Head of caudate nucleus (tissue), 42 donors: Measurements from ENCODE around the gene AGER.
A peak's percentile ranks its signal among the peaks of the same experiment; 100 is the strongest.
"Not testable (repeated sequence)": the region's sequence is repeated elsewhere in the genome, so short reads cannot be mapped to it uniquely, and the experiment has no call there.

Source experiments
- DNase-seq, 42 donors: peaks; one replicate each; pipeline versions ENCODE4 v3.0.0 to v3.0.0-alpha.2; 2020 to 2021; ENCODE audit warnings: mixed read lengths in 7 of 42
- intact Hi-C: fragments of 100-400 bp; cut with DNase I; formaldehyde crosslinking; loops from one replicate; pipeline ENCODE4 v1.15.0; 2022

Gene AGER

GRCh38 chr6:32153564-32154513, 30.2 kb downstream of the AGER start, which contains the start of gene PPT2:
PPT2 (plus strand) TSS chr6:32154141; CDS start chr6:32154595, 454 bp downstream.
- intact Hi-C loops = loop anchor here (2.0 kb wide), 1 partner anchor 27 kb away; no protein-coding TSS in a partner anchor
- peak; percentile 76 to 96 (median 92) for DNase-seq

GRCh38 chr6:32152769-32153563, 31.1 kb downstream of the AGER start:
- intact Hi-C loops = no loop called here
- peak in 17 of 42 donors; percentile 20 to 65 (median 44) for DNase-seq

DNA sequence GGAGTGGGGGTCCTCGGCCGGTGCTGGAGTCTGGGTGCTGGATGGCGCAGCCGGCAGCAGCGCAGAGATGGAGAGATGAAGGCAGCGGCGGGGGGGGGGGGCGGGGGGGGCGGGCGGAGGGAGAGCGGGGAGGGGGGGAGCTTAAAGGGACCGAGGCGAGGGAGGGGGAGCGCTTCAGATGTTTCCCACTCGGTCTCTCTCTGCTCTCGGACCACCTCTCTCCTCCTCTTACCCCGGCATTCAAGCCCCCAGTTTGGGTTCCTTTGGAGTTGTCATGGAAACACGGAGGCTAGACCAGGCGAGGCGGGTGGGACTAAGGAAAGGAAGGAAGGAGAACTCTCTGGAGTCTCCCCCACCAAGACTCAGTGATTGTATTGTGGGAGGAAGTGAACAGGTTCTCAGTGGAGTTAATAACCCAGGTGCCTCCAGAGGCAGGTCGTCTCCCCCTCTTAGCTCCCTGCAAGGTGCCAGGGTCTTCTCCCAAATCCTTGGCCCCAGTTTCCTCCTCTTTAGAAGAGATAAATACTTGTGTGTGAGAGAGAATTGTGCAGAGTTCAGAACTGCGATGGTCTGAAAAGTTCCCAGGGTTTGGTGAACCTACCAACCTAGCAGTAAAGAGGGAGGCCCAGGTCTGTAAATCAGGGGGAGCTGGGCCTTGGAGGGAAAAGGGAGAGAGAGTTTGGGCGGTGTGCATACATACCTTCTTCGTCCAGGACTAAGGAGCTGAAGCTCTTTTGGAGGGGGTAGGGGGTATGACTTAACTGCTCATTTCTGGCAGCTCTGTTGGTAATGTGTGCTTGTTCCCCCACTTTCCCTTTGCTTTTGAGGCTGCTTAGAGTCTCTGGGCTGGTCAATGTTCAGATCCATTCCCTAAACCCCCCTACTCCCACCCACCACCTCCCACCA, 31.9 kb downstream of the AGER start, which contains the start of gene PRRT1:
PRRT1 (minus strand) TSS at position 77 of the 906 bp plus-strand sequence. CDS start 112 bp downstream, outside the sequence.
- DNase-seq = peak in 36 of 42 donors; percentile 22 to 78 (median 54)
- intact Hi-C loops = no loop called here

DNA sequence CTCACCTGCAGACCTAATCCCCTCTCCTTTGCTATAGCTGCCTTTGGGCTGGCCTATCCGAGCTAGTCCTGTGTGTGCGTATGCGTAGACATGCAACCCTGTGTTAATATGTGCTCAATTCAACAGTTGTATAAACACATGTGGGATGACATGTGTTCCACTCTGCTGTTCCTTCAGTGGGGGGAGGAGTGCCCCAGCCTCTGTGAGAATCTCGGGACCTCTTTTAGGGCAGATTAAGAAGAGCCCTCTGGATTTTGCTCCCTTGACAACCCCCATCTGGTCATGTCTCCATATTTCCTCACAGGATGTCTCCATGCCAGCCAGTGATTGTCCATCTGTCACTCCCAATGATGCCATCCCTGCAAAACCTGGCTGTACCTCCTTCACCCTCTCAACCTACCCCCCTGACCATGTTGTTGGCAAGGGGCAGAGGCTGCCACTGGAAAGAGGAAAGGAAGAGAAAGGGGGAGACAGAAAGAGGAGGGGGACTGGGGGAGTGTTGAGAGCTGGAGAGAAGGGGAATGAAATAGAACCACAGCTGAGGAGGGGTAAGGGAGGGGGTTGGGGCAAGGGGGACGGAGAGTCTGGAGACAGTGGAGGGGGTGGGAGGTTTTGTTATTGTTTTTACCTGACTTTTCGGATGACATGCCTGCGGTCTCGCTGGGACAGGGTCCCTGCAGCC, 32.7 kb downstream of the AGER start:
- DNase-seq = peak in 12 of 42 donors; percentile 23 to 66 (median 50)
- intact Hi-C loops = no loop called here

DNA sequence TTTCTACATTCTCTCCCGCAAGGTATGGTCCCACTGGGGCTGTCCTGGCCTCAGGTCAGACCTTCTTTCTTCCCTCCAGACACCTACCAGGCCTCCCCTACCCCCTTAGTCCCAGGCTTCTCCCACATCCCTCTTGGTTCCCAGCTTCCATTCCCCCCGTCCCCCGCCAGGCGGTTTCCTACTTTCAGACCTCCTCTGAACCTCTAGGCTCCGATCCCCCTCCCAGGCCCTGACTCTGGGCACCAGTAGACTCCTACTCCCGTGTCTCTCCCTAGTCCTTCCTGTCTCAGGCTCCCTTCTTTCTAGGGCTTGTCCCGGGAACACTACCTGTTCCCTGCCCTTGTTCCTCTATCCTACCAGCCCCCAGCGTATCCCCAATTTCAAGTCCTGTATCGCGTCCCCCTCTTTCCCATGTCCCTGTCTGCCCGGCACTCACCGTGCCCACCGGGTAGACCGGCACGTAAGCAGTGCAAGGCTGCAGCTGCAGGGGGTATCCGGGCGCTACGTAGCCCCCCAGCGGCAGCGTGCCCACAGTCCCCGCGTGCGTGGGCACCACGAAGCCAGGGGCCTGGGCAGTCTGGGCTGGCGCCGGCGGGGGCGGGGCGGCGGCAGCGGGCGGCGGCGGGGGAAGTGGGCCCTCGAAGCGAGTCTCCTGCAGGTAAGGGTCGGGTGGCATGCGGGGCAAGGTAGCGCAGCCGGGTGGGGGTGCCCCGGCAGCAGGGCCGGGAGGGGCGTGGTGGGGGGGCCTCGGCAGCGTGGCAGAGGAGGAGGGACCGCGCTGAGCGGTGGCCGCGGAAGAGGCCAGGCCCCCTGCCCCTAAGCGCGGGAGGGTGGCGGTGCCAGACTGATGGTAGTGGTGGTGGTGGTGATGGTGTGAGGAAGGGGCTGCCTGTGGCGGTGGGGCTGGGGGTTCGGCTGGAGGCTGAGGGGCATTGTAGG, 33.9 kb downstream of the AGER start:
- DNase-seq = peak in 1 of 42 donors; percentile 21
- intact Hi-C loops = no loop called here

- intact Hi-C loops = no loop called here
- DNase-seq = no peak
These were observed 34.8 kb downstream of the AGER start for GRCh38 chr6:32149092-32149755.

GRCh38 chr6:32148289-32149091, 35.6 kb downstream of the AGER start:
- peak in 22 of 42 donors; percentile 43 to 74 (median 56) for DNase-seq
- intact Hi-C loops = no loop called here

DNA sequence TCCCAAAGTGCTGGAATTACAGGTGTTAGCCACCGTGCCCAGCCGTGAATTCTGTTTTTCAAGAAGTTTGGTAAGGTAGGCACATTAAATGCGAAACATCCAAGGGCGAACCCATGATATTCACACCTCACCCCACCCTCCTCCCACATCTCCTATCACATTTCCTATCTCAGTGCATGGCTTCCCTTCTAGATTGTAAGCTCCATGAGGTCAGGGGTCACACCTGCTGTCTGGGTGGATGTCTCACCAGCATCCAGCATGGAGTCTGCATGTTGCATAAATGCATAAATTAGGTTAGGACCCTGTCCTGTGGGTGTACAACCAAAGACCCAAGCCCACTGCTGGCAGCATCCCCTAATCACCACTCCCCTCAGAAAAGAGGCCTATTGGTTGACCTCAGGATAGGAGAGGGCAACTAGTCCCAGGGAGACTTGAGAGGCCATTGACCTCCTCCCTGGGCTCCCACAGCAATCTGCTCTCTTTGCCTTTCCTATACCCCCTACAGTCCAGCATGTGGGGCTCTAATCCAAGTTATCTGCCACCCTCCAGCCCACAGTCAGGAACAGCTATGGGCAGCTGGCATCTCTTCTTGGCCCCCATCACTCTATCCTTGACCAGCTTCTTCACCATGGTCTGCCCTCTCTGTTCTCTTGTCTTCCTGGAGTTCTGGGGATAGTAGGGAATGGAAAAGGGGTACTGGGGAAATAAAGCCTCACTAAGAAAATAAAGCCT, 36.5 kb downstream of the AGER start:
- intact Hi-C loops = no loop called here

GRCh38 chr6:32146687-32147086, 37.4 kb downstream of the AGER start:
- intact Hi-C loops = no loop called here
- DNase-seq = no peak

More for the DNA sequence above, 36.5 kb downstream of the AGER start:
- no peak for DNase-seq

- intact Hi-C loops = no loop called here
- DNase-seq = peak in 3 of 42 donors; percentile 37 to 61 (median 43)
These were observed 37.8 kb downstream of the AGER start for GRCh38 chr6:32146287-32146686.

GRCh38 chr6:32144238-32144637, 39.8 kb downstream of the AGER start:
- intact Hi-C loops, DNase-seq: not testable (repeated sequence)

DNA sequence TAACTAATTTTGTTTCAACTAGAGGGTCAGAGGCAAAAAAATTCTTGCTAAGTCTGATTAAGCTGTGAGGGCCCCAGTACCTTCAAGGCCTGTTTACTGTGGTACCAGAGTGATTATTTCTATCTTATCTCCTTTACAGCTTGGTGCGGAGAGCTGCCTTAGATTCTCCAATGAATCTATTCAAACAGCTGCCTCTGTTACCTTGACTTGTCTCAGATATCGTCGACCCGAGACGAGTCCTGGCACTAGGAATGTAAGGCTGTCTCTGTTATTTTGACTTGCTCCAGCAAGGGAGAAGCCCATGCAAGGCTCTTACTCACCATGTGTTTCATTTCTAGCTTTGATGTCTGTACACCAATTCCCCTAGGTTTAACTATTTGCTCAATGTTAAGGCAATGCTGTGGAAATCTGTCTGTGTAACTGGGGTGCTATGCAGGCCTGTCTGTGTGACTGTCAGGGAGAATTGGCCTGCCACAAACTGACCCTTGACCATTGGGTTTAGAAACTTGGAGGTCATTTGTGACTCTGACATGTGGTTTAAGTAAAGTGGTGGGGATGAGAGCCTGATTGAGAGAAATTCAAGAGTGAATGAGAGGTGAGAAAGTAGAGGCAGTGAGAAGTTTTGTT, 43.5 kb downstream of the AGER start:
- no peak for DNase-seq

GRCh38 chr6:32139590-32139989, 44.5 kb downstream of the AGER start:
- DNase-seq = no peak
- intact Hi-C loops = no loop called here

More for the DNA sequence above, 43.5 kb downstream of the AGER start:
- intact Hi-C loops = no loop called here

- intact Hi-C loops = no loop called here
- DNase-seq = no peak
These were observed 46.6 kb downstream of the AGER start for GRCh38 chr6:32137454-32137853.
